Measurements from ENCODE around the gene MUS81. TPM values are rescaled to one million over a fixed set of nuclear protein-coding genes. Genes with fewer than 3 reads are reported as not detected.

MUS81 gene
- total and polyA plus RNA-seq, 10 of the 15 experiments (the other 5 are each of a cell fraction or from before 2014, with no cell fraction given): 11.8 to 76.1 (median 48.4) TPM

DNA sequence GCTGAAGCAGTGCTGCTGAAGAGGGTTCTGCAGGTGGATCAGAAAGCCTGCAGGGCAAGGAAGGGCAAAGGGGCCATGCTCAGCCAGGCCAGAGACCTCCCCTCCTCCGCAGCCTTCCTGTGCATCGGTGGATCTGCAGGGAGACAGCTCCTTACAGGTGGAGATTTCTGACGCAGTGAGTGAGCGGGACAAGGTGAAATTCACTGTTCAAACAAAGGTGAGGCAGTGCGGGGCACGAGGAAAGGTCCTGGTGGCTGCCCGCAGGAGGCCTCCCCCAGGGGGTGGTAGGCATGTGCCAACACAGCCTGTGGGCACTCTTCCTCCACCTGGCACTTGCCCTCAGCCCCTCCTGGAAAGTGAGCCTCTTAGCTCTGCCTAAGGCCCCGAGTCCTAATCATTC is 10.9 kb upstream of the MUS81 start:
- ChIA-PET CTCF (interaction anchor here (0.7 to 3.8 kb wide), 4 partner anchors 10 to 48 kb away, joined by 3 to 17 read pairs (median 4); no protein-coding TSS in a partner anchor), RAD21 (ENCODE audit: unreplicated experiment) (no interaction called here), POLR2A (interaction anchor here (1.0 kb wide), 1 partner anchor 17 kb away, joined by 3 read pairs; no protein-coding TSS in a partner anchor), SMC1A (ENCODE audit: uncharacterized antibody, unreplicated experiment) (interaction anchor here (1.2 kb wide), 1 partner anchor 16 kb away, joined by 3 read pairs; the partner anchor contains the start of gene SNX32)
- FAIRE-seq: no peak
- in situ Hi-C loops (cut with MboI) (no loop called here), intact Hi-C loops (cut with micrococcal nuclease; ENCODE audit: unreplicated experiment) (no loop called here)
- Histone ChIP-seq H2AFZ (ENCODE audit: control insufficient read depth, low read depth, low read length) (no peak overlapping the region), H3K4me3 (no peak overlapping the region), H3K9ac (ENCODE audit: control insufficient read depth, insufficient read depth, low read length) (no peak overlapping the region), H3K4me2 (ENCODE audit: control insufficient read depth, insufficient read depth) (no peak overlapping the region), H4K20me1 (ENCODE audit: control insufficient read depth, insufficient read depth) (peaks cover 12% of the 10 kb centered on the region; the same call in 1 of the 2 replicates), H3K4me1 (ENCODE audit: control insufficient read depth, insufficient read depth, low read length) (no peaks in the 10 kb centered on the region), H3K9me3 (replicated peaks; ENCODE audit: control insufficient read depth, insufficient read depth, low read length) (peaks cover 2% of the 10 kb centered on the region; the same call in 2 of the 3 replicates), H3K36me3 (ENCODE audit: control insufficient read depth in 2 of 2, insufficient read depth in 2 of 2, low read length in 1 of 2) (peaks cover 18 to 23% of the 10 kb centered on the region in 2 experiments; a peak in 3 of 4 replicates), H3K27ac (ENCODE audit: control insufficient read depth, insufficient read depth) (no peak overlapping the region), H3K79me2 (ENCODE audit: control insufficient read depth, insufficient read depth, low read length) (peaks cover 6% of the 10 kb centered on the region), H3K27me3 (replicated peaks in 1 of 2; ENCODE audit: control insufficient read depth in 2 of 2, insufficient read depth in 2 of 2, low read length in 1 of 2) (no peaks in the 10 kb centered on the region)
- BruUV-seq (replicated peaks): no TSS peak
- ATAC-seq: no peak
- TF ChIP-seq, protein P1, sequence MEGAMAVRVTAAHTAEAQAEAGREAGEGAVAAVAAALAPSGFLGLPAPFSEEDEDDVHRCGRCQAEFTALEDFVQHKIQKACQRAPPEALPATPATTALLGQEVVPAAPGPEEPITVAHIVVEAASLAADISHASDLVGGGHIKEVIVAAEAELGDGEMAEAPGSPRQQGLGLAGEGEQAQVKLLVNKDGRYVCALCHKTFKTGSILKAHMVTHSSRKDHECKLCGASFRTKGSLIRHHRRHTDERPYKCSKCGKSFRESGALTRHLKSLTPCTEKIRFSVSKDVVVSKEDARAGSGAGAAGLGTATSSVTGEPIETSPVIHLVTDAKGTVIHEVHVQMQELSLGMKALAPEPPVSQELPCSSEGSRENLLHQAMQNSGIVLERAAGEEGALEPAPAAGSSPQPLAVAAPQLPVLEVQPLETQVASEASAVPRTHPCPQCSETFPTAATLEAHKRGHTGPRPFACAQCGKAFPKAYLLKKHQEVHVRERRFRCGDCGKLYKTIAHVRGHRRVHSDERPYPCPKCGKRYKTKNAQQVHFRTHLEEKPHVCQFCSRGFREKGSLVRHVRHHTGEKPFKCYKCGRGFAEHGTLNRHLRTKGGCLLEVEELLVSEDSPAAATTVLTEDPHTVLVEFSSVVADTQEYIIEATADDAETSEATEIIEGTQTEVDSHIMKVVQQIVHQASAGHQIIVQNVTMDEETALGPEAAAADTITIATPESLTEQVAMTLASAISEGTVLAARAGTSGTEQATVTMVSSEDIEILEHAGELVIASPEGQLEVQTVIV (IDR thresholded peaks at IDR 0.05; ENCODE audit: borderline replicate concordance, partially characterized antibody): no peak
- TF ChIP-seq DPF2 (IDR thresholded peaks at IDR 0.05): no peak
- TF ChIP-seq CHD4 (IDR thresholded peaks at IDR 0.05): no peak
- no peak for TF ChIP-seq BMI1 (IDR thresholded peaks at IDR 0.05; ENCODE audit: borderline replicate concordance)
- no peak for DNase-seq (ENCODE audit: low read depth, low spot score)
- WGBS (ENCODE audit: insufficient coverage, insufficient replicate concordance, low lambda C conversion rate, missing lambda C conversion rate): 85% methylated on average over 8 of the region's 8 CpGs
